Measurements from ENCODE around the gene CDH2. TPM values are rescaled to one million over a fixed set of nuclear protein-coding genes. Genes with fewer than 3 reads are reported as not detected.

CDH2 gene
- total and polyA plus RNA-seq, 10 donors, result 0.96 to 40.2 (median 24.6) TPM

DNA sequence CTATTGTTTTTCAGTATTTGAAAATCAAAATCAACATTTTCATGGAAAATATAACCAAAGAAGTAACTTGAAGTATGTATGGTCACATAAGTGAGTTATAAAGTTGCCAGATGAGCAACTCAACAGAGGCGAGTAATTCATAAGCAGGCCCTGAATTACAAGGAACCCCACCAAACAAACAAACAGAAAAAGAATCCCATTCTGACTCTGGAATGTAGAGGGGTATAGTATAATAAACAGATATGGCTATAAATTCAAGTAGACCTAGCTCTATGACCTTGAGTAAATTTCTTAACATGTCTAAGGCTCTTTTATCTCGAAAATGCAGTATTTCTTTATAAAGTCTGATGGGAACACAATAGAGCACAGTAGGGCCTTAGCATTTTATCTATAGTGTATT, 4.7 kb upstream of the CDH2 start:
- Histone ChIP-seq H3K9me3 (no peaks in the 10 kb centered on the region), H3K4me3 (no peak overlapping the region), H3K27me3 (replicated peaks in 1 of 7) (peaks cover 0 to 36% (median 16%) of the 10 kb centered on the region in 7 donors), H3K36me3 (no peaks in the 10 kb centered on the region), H3K27ac (no peak overlapping the region), H3K4me1 (peaks cover 0 to 17% (median 13%) of the 10 kb centered on the region in 6 donors)
- TF ChIP-seq CTCF (IDR thresholded peaks at IDR 0.05 in 8 of 11, conservative IDR thresholded peaks at IDR 0.05 in 3 of 11) (no peak), POLR2AphosphoS5 (IDR thresholded peaks at IDR 0.05) (no peak), POLR2A (IDR thresholded peaks at IDR 0.05) (no peak)
- 64 to 81% (median 69%) methylated on average over 2 of the region's 2 CpGs for WGBS, 5 donors
- DNase-seq, result no peak
- intact Hi-C loops (cut with DNase I; ENCODE audit: low total_unique reads), result no loop called here

DNA sequence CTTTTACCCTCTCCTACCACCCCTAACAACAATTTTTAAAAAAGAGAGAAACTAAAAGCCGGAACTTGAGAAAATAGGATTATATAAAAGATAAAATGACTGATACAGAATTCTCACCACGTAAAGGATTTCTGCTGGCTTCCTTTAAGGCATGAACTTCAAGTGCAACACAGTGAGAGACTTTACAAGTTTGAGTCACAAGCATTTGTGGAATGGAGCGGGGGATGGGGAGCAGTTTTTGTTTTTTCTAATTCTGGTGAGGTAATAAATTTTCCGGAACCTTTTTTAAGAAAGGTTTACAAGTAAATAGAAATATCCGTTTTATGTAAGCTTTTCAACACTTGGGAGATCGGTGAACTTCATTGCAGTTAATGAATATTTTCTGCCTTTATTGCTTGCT, 1.8 kb upstream of the CDH2 start:
- intact Hi-C loops (cut with DNase I; ENCODE audit: low total_unique reads), result loop anchor here (10.0 kb wide), 1 partner anchor 164 kb away; no protein-coding TSS in a partner anchor
- no peak for TF ChIP-seq POLR2AphosphoS5 (IDR thresholded peaks at IDR 0.05)
- no peak for TF ChIP-seq CTCF (IDR thresholded peaks at IDR 0.05 in 8 of 11, conservative IDR thresholded peaks at IDR 0.05 in 3 of 11)
- no peak for TF ChIP-seq POLR2A (IDR thresholded peaks at IDR 0.05)
- Histone ChIP-seq H3K4me1 (peaks cover 0 to 37% (median 24%) of the 10 kb centered on the region in 6 donors), H3K27ac (no peak overlapping the region), H3K9me3 (no peaks in the 10 kb centered on the region), H3K4me3 (peak overlapping the region in 3 of 8 donors; percentile 55 to 74 (median 61)), H3K36me3 (no peaks in the 10 kb centered on the region), H3K27me3 (replicated peaks in 1 of 7) (peaks cover 4 to 65% (median 30%) of the 10 kb centered on the region in 7 donors)
- no peak for DNase-seq
- 48 to 57% (median 50%) methylated on average over 6 of the region's 6 CpGs for WGBS, 5 donors

- Histone ChIP-seq H3K27ac (peak overlapping the region in 6 of 8 donors; percentile 64 to 85 (median 82)), H3K4me1 (peaks cover 0 to 37% (median 24%) of the 10 kb centered on the region in 6 donors), H3K27me3 (replicated peaks in 1 of 7) (peaks cover 4 to 71% (median 30%) of the 10 kb centered on the region in 7 donors), H3K36me3 (no peaks in the 10 kb centered on the region), H3K9me3 (no peaks in the 10 kb centered on the region), H3K4me3 (peak overlapping the region; percentile 30 to 74 (median 56))
- intact Hi-C loops (cut with DNase I; ENCODE audit: low total_unique reads), result loop anchor here (10.0 kb wide), 1 partner anchor 163 kb away; no protein-coding TSS in a partner anchor
- no peak for DNase-seq
- TF ChIP-seq CTCF (IDR thresholded peaks at IDR 0.05 in 8 of 11, conservative IDR thresholded peaks at IDR 0.05 in 3 of 11) (peak in 1 of 11 experiments; percentile 21), POLR2AphosphoS5 (IDR thresholded peaks at IDR 0.05) (no peak), POLR2A (IDR thresholded peaks at IDR 0.05) (no peak)
- 0 to 3% (median 1%) methylated on average over 17 to 83 of the region's 83 CpGs for WGBS, 5 donors
These were observed 1.1 kb upstream of the CDH2 start for GRCh38 chr18:28177828-28178635.

DNA sequence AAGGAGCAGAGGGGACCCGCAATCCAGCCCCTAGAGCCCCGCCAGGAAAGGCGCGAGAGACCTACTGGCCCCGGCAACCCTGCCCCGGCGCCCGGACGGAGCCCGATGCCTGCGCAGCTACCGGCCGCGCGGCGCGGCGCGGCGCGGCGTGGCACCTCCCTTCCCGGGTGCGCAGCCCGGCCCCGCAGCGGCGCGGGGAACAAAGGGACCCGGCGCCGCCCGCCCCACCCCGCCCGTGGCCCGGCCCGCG, 307 bp downstream of the CDH2 start:
- H3K27me3 ChIP-seq (replicated peaks in 1 of 7), result peaks cover 4 to 72% (median 30%) of the 10 kb centered on the region in 7 donors
- WGBS, 5 donors, result 0 to 2% (median 1%) methylated on average over 2 to 38 of the region's 38 CpGs
- peak overlapping the region in 7 of 8 donors; percentile 52 to 85 (median 81) for H3K27ac ChIP-seq
- peaks cover 0 to 37% (median 24%) of the 10 kb centered on the region in 6 donors for H3K4me1 ChIP-seq
- peak overlapping the region; percentile 33 to 74 (median 56) for H3K4me3 ChIP-seq
- intact Hi-C loops (cut with DNase I; ENCODE audit: low total_unique reads), result loop anchor here (10.0 kb wide), 1 partner anchor 162 kb away; no protein-coding TSS in a partner anchor
- H3K9me3 ChIP-seq, result no peaks in the 10 kb centered on the region
- no peaks in the 10 kb centered on the region for H3K36me3 ChIP-seq
- TF ChIP-seq POLR2AphosphoS5 (IDR thresholded peaks at IDR 0.05) (no peak), CTCF (IDR thresholded peaks at IDR 0.05 in 8 of 11, conservative IDR thresholded peaks at IDR 0.05 in 3 of 11) (no peak), POLR2A (IDR thresholded peaks at IDR 0.05) (no peak)
- DNase-seq, result no peak
